OCI-LY3 (cell line): ENCODE results near the gene TRANK1.
"Not testable (repeated sequence)": the region's sequence is repeated elsewhere in the genome, so short reads cannot be mapped to it uniquely, and the experiment has no call there.

ENCODE experiments used
- H2AFZ ChIP-seq: fragments of 200-600, 300-600 bp; shearing (Covaris generic); 2 replicates; pipeline ENCODE4 v1.6.0; 2014; ENCODE audit warnings: antibody characterized with exemption, low read depth, low read length
- H3K27ac ChIP-seq: fragments of 200-600, 300-600 bp; sonication (generic); 2 replicates; pipeline ENCODE4 v1.5.1; 2014; ENCODE audit warnings: mild to moderate bottlenecking, low read length, moderate library complexity, mixed read lengths
- H3K27me3 ChIP-seq: fragments of 200-600, 300-600 bp; sonication (generic); 2 replicates; pipeline ENCODE4 v1.6.1; 2014; ENCODE audit warnings: low read depth, low read length, mixed read lengths
- H3K36me3 ChIP-seq: fragments of 200-600, 300-600 bp; sonication (generic); replicated peaks from 2 replicates; pipeline ENCODE3; 2014; ENCODE audit warnings: low read depth, low read length, mixed read lengths
- H3K4me1 ChIP-seq: fragments of 300-600, 200-600 bp; sonication (generic); 2 replicates; pipeline ENCODE4 v1.6.1; 2014; ENCODE audit warnings: low read length, mixed read lengths
- H3K4me2 ChIP-seq: fragments of 200-600, 300-600 bp; sonication (generic); 2 replicates; pipeline ENCODE4 v1.6.1; 2014; ENCODE audit warnings: low read length, mixed read lengths
- H3K4me3 ChIP-seq: fragments of 300-600, 200-600 bp; sonication (generic); 2 replicates; pipeline ENCODE4 v1.5.1; 2014; ENCODE audit warnings: antibody characterized with exemption, mild to moderate bottlenecking, low read length, moderate library complexity
- H3K79me2 ChIP-seq: fragments of 300-600, 200-600 bp; shearing (Covaris generic); 2 replicates; pipeline ENCODE4 v1.6.1; 2014; ENCODE audit warnings: mild to moderate bottlenecking, low read length, mixed read lengths
- H3K9ac ChIP-seq: fragments of 300-600, 200-600 bp; shearing (Covaris generic); 2 replicates; pipeline ENCODE4 v1.6.0; 2014; ENCODE audit warnings: mild to moderate bottlenecking, low read length, moderate library complexity
- H3K9me3 ChIP-seq: fragments of 200-600, 300-600 bp; shearing (Covaris generic); 2 replicates; pipeline ENCODE4 v1.6.1; 2014; ENCODE audit warnings: low read length, mixed read lengths; ENCODE audit not compliant: insufficient read depth
- H4K20me1 ChIP-seq: fragments of 200-600, 300-600 bp; sonication (generic); 2 replicates; pipeline ENCODE4 v1.6.1; 2016; ENCODE audit warnings: low read length, mixed read lengths; ENCODE audit not compliant: insufficient read depth
- CTCF ChIP-seq: fragments of 200-600, 300-600 bp; sonication (generic); IDR thresholded peaks from 2 replicates; pipeline ENCODE4 v1.5.1; 2014; ENCODE audit warnings: antibody characterized with exemption, low read length, low read depth
- EZH2phosphoT487 ChIP-seq: fragments of 200-600 bp; shearing (Covaris generic); IDR thresholded peaks from 2 replicates; pipeline ENCODE4 v1.6.1; 2018; ENCODE audit warnings: antibody characterized with exemption, mixed run types, low read depth

The TRANK1 gene

DNA sequence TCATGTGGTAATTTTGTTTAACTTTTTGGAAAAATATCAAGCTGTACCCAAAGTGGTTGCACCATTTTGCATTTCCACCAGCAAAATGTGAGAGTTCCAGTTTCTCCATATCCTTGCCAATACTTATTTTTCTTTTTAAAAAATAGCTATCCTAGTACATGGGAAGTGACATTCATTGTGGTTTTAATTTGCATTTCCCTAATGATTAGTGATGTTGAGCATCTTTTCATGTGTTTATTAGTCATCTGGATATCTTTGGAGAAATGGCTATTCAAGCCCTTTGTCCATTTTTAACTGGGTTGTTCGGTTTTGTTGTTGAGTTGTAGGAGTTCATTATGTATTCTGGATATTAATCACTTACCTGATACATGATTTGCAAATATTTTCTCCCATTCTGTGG is 19.5 kb upstream of the TRANK1 start:
- Histone ChIP-seq H3K9ac (no peak overlapping the region), H3K27me3 (no peaks in the 10 kb centered on the region), H3K27ac (no peak overlapping the region), H3K4me2 (no peak overlapping the region), H3K9me3 (no peaks in the 10 kb centered on the region), H3K79me2 (no peaks in the 10 kb centered on the region), H4K20me1 (no peaks in the 10 kb centered on the region), H3K36me3 (no peaks in the 10 kb centered on the region), H3K4me1 (peaks cover 19% of the 10 kb centered on the region), H3K4me3 (no peak overlapping the region), H2AFZ (no peak overlapping the region)
- TF ChIP-seq CTCF (no peak), EZH2phosphoT487 (no peak)

DNA sequence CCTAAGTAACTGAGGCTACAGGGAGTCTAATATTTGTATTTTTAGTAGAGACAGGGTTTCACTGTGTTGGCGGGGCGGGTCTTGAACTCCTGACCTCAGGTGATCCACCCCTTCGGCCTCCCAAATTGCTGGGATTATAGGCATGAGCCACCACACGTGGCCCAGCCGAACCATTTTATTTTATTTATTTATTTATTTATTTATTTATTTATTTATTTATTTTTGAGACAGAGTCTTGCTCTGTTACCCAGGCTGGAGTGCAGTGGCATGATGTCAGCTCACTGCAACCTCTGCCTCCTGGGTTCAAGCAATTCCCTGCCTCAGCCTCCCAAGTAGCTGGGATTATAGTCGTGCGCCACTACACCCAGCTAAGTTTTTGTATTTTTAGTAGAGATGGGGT is 18.2 kb upstream of the TRANK1 start:
- H3K9me3 ChIP-seq, H2AFZ ChIP-seq, H3K9ac ChIP-seq, H3K79me2 ChIP-seq, H4K20me1 ChIP-seq, H3K27ac ChIP-seq, H3K4me2 ChIP-seq, H3K27me3 ChIP-seq, H3K4me3 ChIP-seq, H3K36me3 ChIP-seq: not testable (repeated sequence)
- peaks cover 24% of the 10 kb centered on the region for H3K4me1 ChIP-seq

DNA sequence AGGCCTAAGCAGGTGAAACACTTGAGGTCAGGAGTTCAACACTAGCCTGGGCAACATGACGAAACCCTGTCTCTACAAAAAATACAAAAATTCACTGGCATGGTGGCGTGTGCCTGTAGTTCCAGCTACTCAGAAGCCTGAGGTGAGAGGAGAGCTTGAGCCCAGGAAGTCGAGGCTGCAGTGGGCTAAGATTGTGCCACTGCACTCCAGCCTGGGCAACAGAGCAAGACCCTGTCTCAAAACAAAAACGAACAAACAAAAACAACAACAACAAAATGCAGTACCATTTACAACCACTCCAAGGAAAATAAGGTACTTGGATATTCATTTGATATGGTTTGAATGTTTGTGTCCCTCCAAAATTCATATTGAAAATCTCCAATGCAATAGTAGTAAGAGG is 15.6 kb upstream of the TRANK1 start:
- Histone ChIP-seq H3K27ac (no peak overlapping the region), H3K27me3 (no peaks in the 10 kb centered on the region), H3K4me1 (peaks cover 48% of the 10 kb centered on the region), H3K4me3 (no peak overlapping the region), H3K9ac (no peak overlapping the region), H3K9me3 (no peaks in the 10 kb centered on the region), H3K4me2 (no peak overlapping the region), H2AFZ (no peak overlapping the region), H3K36me3 (no peaks in the 10 kb centered on the region), H4K20me1 (no peaks in the 10 kb centered on the region), H3K79me2 (no peaks in the 10 kb centered on the region)
- no peak for TF ChIP-seq EZH2phosphoT487
- no peak for TF ChIP-seq CTCF

GRCh38 chr3:36959821-36960220 is 15.0 kb upstream of the TRANK1 start:
- H4K20me1 ChIP-seq, result no peaks in the 10 kb centered on the region
- no peak overlapping the region for H3K9ac ChIP-seq
- no peak for TF ChIP-seq EZH2phosphoT487
- no peak for TF ChIP-seq CTCF
- H3K27me3 ChIP-seq, result no peaks in the 10 kb centered on the region
- H3K36me3 ChIP-seq, result no peaks in the 10 kb centered on the region
- no peak overlapping the region for H2AFZ ChIP-seq
- no peak overlapping the region for H3K4me3 ChIP-seq
- H3K79me2 ChIP-seq, result no peaks in the 10 kb centered on the region
- no peak overlapping the region for H3K27ac ChIP-seq
- no peak overlapping the region for H3K4me2 ChIP-seq
- no peaks in the 10 kb centered on the region for H3K9me3 ChIP-seq
- H3K4me1 ChIP-seq, result peaks cover 43% of the 10 kb centered on the region
